Measurements from ENCODE around the gene CUEDC1. TPM values are rescaled to one million over a fixed set of nuclear protein-coding genes. Genes with fewer than 3 reads are reported as not detected.

CUEDC1 gene
- total RNA-seq, 1 experiment from 2014 or later = 61.4 TPM

GRCh38 chr17:57835333-57835900, 119.8 kb downstream of the CUEDC1 start:
- no peaks in the 10 kb centered on the region for H3K9me2 ChIP-seq (ENCODE audit: insufficient read depth)
- POLR2A ChIA-PET (ENCODE audit: unreplicated experiment) = no interaction called here
- H3K4me1 ChIP-seq (replicated peaks; ENCODE audit: insufficient read depth) = no peaks in the 10 kb centered on the region
- H2AFZ ChIP-seq = no peak overlapping the region
- no peaks in the 10 kb centered on the region; the same call in 1 of the 2 replicates for H4K20me1 ChIP-seq (ENCODE audit: insufficient read depth)
- H3K27me3 ChIP-seq (ENCODE audit: insufficient read depth, low read depth) = no peaks in the 10 kb centered on the region
- H3K4me3 ChIP-seq = no peak overlapping the region
- CTCF ChIA-PET = interaction anchor here (0.6 to 0.7 kb wide), 2 partner anchors 669 to 1067 kb away, joined by 3 to 4 read pairs; no protein-coding TSS in a partner anchor
- no peaks in the 10 kb centered on the region for H3K9me3 ChIP-seq (ENCODE audit: insufficient read depth, low read depth)
- H3K27ac ChIP-seq = no peak overlapping the region
- intact Hi-C loops (cut with micrococcal nuclease; ENCODE audit: unreplicated experiment) = loop anchor here (2.0 kb wide), 1 partner anchor 277 kb away; no protein-coding TSS in a partner anchor
- no peaks in the 10 kb centered on the region for H3K79me2 ChIP-seq (ENCODE audit: low read depth)
- no TSS peak for BruUV-seq (replicated peaks)
- peaks cover 9% of the 10 kb centered on the region; the same call in 1 of the 2 replicates for H3K36me3 ChIP-seq (ENCODE audit: low read depth)
- no peak overlapping the region for H3K4me2 ChIP-seq
- no peak for DNase-seq
- TF ChIP-seq CTCF (conservative IDR thresholded peaks at IDR 0.05) = no peak
- no peak for TF ChIP-seq EZH2 (IDR thresholded peaks at IDR 0.05; ENCODE audit: low read depth)
- H3F3A ChIP-seq (ENCODE audit: insufficient read depth, low read depth) = peaks cover 15% of the 10 kb centered on the region; the same call in 1 of the 2 replicates

- no peak for DNase-seq
- no TSS peak for BruUV-seq (replicated peaks)
- Histone ChIP-seq H3K4me3 (no peak overlapping the region), H3K27me3 (ENCODE audit: insufficient read depth, low read depth) (no peaks in the 10 kb centered on the region), H3K4me2 (no peak overlapping the region), H4K20me1 (ENCODE audit: insufficient read depth) (no peaks in the 10 kb centered on the region; the same call in 1 of the 2 replicates), H3K9me3 (ENCODE audit: insufficient read depth, low read depth) (no peaks in the 10 kb centered on the region), H2AFZ (no peak overlapping the region), H3K79me2 (ENCODE audit: low read depth) (no peaks in the 10 kb centered on the region), H3K4me1 (replicated peaks; ENCODE audit: insufficient read depth) (no peaks in the 10 kb centered on the region), H3K36me3 (ENCODE audit: low read depth) (peaks cover 9% of the 10 kb centered on the region; the same call in 1 of the 2 replicates), H3F3A (ENCODE audit: insufficient read depth, low read depth) (peaks cover 9% of the 10 kb centered on the region; the same call in 1 of the 2 replicates), H3K9me2 (ENCODE audit: insufficient read depth) (no peaks in the 10 kb centered on the region), H3K27ac (no peak overlapping the region)
- TF ChIP-seq EZH2 (IDR thresholded peaks at IDR 0.05; ENCODE audit: low read depth) = no peak
- ChIA-PET CTCF (interaction anchor here (0.6 to 1.6 kb wide), 2 partner anchors 32 to 161 kb away, joined by 5 to 6 read pairs; no protein-coding TSS in a partner anchor), POLR2A (ENCODE audit: unreplicated experiment) (no interaction called here)
- intact Hi-C loops (cut with micrococcal nuclease; ENCODE audit: unreplicated experiment) = loop anchor here (2.0 to 5.0 kb wide), 2 partner anchors 279 to 592 kb away; no protein-coding TSS in a partner anchor
These were observed 121.0 kb downstream of the CUEDC1 start for GRCh38 chr17:57834146-57834741.

GRCh38 chr17:57833179-57833939, 121.9 kb downstream of the CUEDC1 start:
- ChIA-PET CTCF (interaction anchor here (0.5 to 1.6 kb wide), 5 partner anchors 8 to 511 kb away, joined by 3 to 6 read pairs (median 3); no protein-coding TSS in a partner anchor), POLR2A (ENCODE audit: unreplicated experiment) (no interaction called here)
- peak; percentile 97 for TF ChIP-seq CTCF (conservative IDR thresholded peaks at IDR 0.05)
- TF ChIP-seq EZH2 (IDR thresholded peaks at IDR 0.05; ENCODE audit: low read depth) = no peak
- BruUV-seq (replicated peaks) = no TSS peak
- H3K27me3 ChIP-seq (ENCODE audit: insufficient read depth, low read depth) = no peaks in the 10 kb centered on the region
- H3K4me3 ChIP-seq = no peak overlapping the region
- no peaks in the 10 kb centered on the region for H4K20me1 ChIP-seq (ENCODE audit: insufficient read depth)
- peaks cover 6% of the 10 kb centered on the region; the same call in 1 of the 2 replicates for H3F3A ChIP-seq (ENCODE audit: insufficient read depth, low read depth)
- H2AFZ ChIP-seq = no peak overlapping the region
- H3K27ac ChIP-seq = no peak overlapping the region
- H3K9me2 ChIP-seq (ENCODE audit: insufficient read depth) = no peaks in the 10 kb centered on the region
- H3K4me2 ChIP-seq = no peak overlapping the region
- peak; percentile 37 to 53 for DNase-seq
- no peaks in the 10 kb centered on the region for H3K79me2 ChIP-seq (ENCODE audit: low read depth)
- no peaks in the 10 kb centered on the region for H3K4me1 ChIP-seq (replicated peaks; ENCODE audit: insufficient read depth)
- H3K9me3 ChIP-seq (ENCODE audit: insufficient read depth, low read depth) = no peaks in the 10 kb centered on the region
- intact Hi-C loops (cut with micrococcal nuclease; ENCODE audit: unreplicated experiment) = loop anchor here (2.0 to 5.0 kb wide), 2 partner anchors 591 to 703 kb away; no protein-coding TSS in a partner anchor
- 0 out of 2 replicates have a peak, but pooled peaks cover under 1% of the 10 kb centered on the region for H3K36me3 ChIP-seq (ENCODE audit: low read depth)

All from PC-9 (cell line).